HEK293 (cell line): ENCODE measurements around the gene KIF20B.

ENCODE experiments used
- GLIS1 ChIP-seq: fragments of 450-650 bp; formaldehyde crosslinking; IDR thresholded peaks from 2 replicates; pipeline ENCODE4 v1.5.1; 2016; ENCODE audit warnings: missing biosample characterization, missing genetic modification characterization
- MYNN ChIP-seq: fragments of 450-650 bp; formaldehyde crosslinking; IDR thresholded peaks from 2 replicates; pipeline ENCODE4 v1.5.1; 2016; ENCODE audit warnings: missing biosample characterization, missing genetic modification characterization, borderline replicate concordance
- OVOL3 ChIP-seq: fragments of 450-650 bp; formaldehyde crosslinking; IDR thresholded peaks from 2 replicates; pipeline ENCODE4 v1.5.1; 2016; ENCODE audit warnings: missing biosample characterization, missing genetic modification characterization
- PRDM1 ChIP-seq: fragments of 450-650 bp; formaldehyde crosslinking; IDR thresholded peaks from 2 replicates; pipeline ENCODE4; 2016; ENCODE audit warnings: missing biosample characterization, missing genetic modification characterization
- SP7 ChIP-seq: fragments of 450-650 bp; formaldehyde crosslinking; IDR thresholded peaks from 2 replicates; pipeline ENCODE4 v1.5.1; 2016; ENCODE audit warnings: missing biosample characterization, missing genetic modification characterization
- YY1 ChIP-seq: fragments of 450-650 bp; formaldehyde crosslinking; IDR thresholded peaks from 2 replicates; pipeline ENCODE4 v1.5.1; 2018; ENCODE audit warnings: missing biosample characterization, missing genetic modification characterization
- YY2 ChIP-seq: fragments of 450-650 bp; formaldehyde crosslinking; IDR thresholded peaks from 2 replicates; pipeline ENCODE4 v1.5.1; 2016; ENCODE audit warnings: missing biosample characterization, missing genetic modification characterization
- ZBTB7A ChIP-seq: fragments of 450-650 bp; formaldehyde crosslinking; IDR thresholded peaks from 2 replicates; pipeline ENCODE4 v1.5.1; 2016; ENCODE audit warnings: low read depth, missing biosample characterization, missing genetic modification characterization
- ZEB2 ChIP-seq: fragments of 450-650 bp; formaldehyde crosslinking; IDR thresholded peaks from 2 replicates; pipeline ENCODE4 v1.5.1; 2016; ENCODE audit warnings: missing biosample characterization, missing genetic modification characterization
- ZNF10 ChIP-seq: fragments of 450-650 bp; formaldehyde crosslinking; IDR thresholded peaks from 2 replicates; pipeline ENCODE4 v1.5.1; 2017; ENCODE audit warnings: missing biosample characterization, missing genetic modification characterization
- ZNF157 ChIP-seq: fragments of 450-650 bp; formaldehyde crosslinking; IDR thresholded peaks from 2 replicates; pipeline ENCODE4 v1.5.1; 2016; ENCODE audit warnings: missing biosample characterization, missing genetic modification characterization
- ZNF184 ChIP-seq: fragments of 450-650 bp; IDR thresholded peaks from 2 replicates; pipeline ENCODE4 v1.5.1; 2018; ENCODE audit warnings: missing biosample characterization, mild to moderate bottlenecking, missing genetic modification characterization
- ZNF2 ChIP-seq: fragments of 450-650 bp; formaldehyde crosslinking; IDR thresholded peaks from 2 replicates; pipeline ENCODE4 v1.5.1; 2016; ENCODE audit warnings: missing biosample characterization, missing genetic modification characterization
- ZNF211 ChIP-seq: fragments of 450-650 bp; formaldehyde crosslinking; IDR thresholded peaks from 2 replicates; pipeline ENCODE4 v1.5.1; 2016; ENCODE audit warnings: low read depth, missing biosample characterization, missing genetic modification characterization
- ZNF302 ChIP-seq: fragments of 450-650 bp; formaldehyde crosslinking; IDR thresholded peaks from 2 replicates; pipeline ENCODE4 v1.5.1; 2016; ENCODE audit warnings: missing biosample characterization, missing genetic modification characterization, low read depth
- ZNF311 ChIP-seq: fragments of 450-650 bp; formaldehyde crosslinking; IDR thresholded peaks from 2 replicates; pipeline ENCODE4 v1.5.1; 2017; ENCODE audit warnings: missing biosample characterization, missing genetic modification characterization, borderline replicate concordance
- ZNF335 ChIP-seq: fragments of 450-650 bp; formaldehyde crosslinking; conservative IDR thresholded peaks from 2 replicates; pipeline ENCODE4 v1.5.1; 2016; ENCODE audit warnings: missing biosample characterization, missing genetic modification characterization
- ZNF341 ChIP-seq: fragments of 450-650 bp; formaldehyde crosslinking; IDR thresholded peaks from 2 replicates; pipeline ENCODE4; 2016; ENCODE audit warnings: low read depth, missing biosample characterization, missing genetic modification characterization
- ZNF366 ChIP-seq: fragments of 450-650 bp; formaldehyde crosslinking; conservative IDR thresholded peaks from 2 replicates; pipeline ENCODE4 v1.5.1; 2016; ENCODE audit warnings: missing biosample characterization, missing genetic modification characterization
- ZNF391 ChIP-seq: fragments of 450-650 bp; formaldehyde crosslinking; IDR thresholded peaks from 2 replicates; pipeline ENCODE4 v1.5.1; 2016; ENCODE audit warnings: low read depth, missing biosample characterization, missing genetic modification characterization, borderline replicate concordance
- ZNF398 ChIP-seq: fragments of 450-650 bp; formaldehyde crosslinking; IDR thresholded peaks from 2 replicates; pipeline ENCODE4 v1.5.1; 2017; ENCODE audit warnings: missing biosample characterization, missing genetic modification characterization
- ZNF514 ChIP-seq: fragments of 450-650 bp; formaldehyde crosslinking; IDR thresholded peaks from 2 replicates; pipeline ENCODE4 v1.5.1; 2016; ENCODE audit warnings: missing biosample characterization, missing genetic modification characterization
- ZNF560 ChIP-seq: fragments of 450-650 bp; formaldehyde crosslinking; IDR thresholded peaks from 2 replicates; pipeline ENCODE4 v1.5.1; 2017; ENCODE audit warnings: missing biosample characterization, missing genetic modification characterization, borderline replicate concordance
- ZNF639 ChIP-seq: fragments of 450-650 bp; formaldehyde crosslinking; IDR thresholded peaks from 2 replicates; pipeline ENCODE4 v1.5.1; 2016; ENCODE audit warnings: missing biosample characterization, missing genetic modification characterization
- ZNF658 ChIP-seq: fragments of 450-650 bp; formaldehyde crosslinking; IDR thresholded peaks from 2 replicates; pipeline ENCODE4; 2016; ENCODE audit warnings: missing biosample characterization, missing genetic modification characterization
- ZNF664 ChIP-seq: fragments of 450-650 bp; formaldehyde crosslinking; IDR thresholded peaks from 2 replicates; pipeline ENCODE4 v1.5.1; 2016; ENCODE audit warnings: missing biosample characterization, missing genetic modification characterization
- ZNF792 ChIP-seq: fragments of 450-650 bp; formaldehyde crosslinking; IDR thresholded peaks from 2 replicates; pipeline ENCODE4 v1.5.1; 2016; ENCODE audit warnings: missing biosample characterization, missing genetic modification characterization
- TF ChIP-seq, protein P1 (sequence below): fragments of 450-650 bp; formaldehyde crosslinking; IDR thresholded peaks from 2 replicates; pipeline ENCODE4 v1.5.1; 2017; ENCODE audit warnings: missing biosample characterization, missing genetic modification characterization
- TF ChIP-seq, protein P2 (sequence below): fragments of 450-650 bp; formaldehyde crosslinking; IDR thresholded peaks from 2 replicates; pipeline ENCODE4 v1.5.1; 2016; ENCODE audit warnings: missing biosample characterization, missing genetic modification characterization
- TF ChIP-seq, protein P3 (sequence below): fragments of 450-650 bp; formaldehyde crosslinking; optimal IDR thresholded peaks from 2 replicates; pipeline ENCODE3; 2016; ENCODE audit warnings: missing biosample characterization, mild to moderate bottlenecking, missing genetic modification characterization

KIF20B gene

DNA sequence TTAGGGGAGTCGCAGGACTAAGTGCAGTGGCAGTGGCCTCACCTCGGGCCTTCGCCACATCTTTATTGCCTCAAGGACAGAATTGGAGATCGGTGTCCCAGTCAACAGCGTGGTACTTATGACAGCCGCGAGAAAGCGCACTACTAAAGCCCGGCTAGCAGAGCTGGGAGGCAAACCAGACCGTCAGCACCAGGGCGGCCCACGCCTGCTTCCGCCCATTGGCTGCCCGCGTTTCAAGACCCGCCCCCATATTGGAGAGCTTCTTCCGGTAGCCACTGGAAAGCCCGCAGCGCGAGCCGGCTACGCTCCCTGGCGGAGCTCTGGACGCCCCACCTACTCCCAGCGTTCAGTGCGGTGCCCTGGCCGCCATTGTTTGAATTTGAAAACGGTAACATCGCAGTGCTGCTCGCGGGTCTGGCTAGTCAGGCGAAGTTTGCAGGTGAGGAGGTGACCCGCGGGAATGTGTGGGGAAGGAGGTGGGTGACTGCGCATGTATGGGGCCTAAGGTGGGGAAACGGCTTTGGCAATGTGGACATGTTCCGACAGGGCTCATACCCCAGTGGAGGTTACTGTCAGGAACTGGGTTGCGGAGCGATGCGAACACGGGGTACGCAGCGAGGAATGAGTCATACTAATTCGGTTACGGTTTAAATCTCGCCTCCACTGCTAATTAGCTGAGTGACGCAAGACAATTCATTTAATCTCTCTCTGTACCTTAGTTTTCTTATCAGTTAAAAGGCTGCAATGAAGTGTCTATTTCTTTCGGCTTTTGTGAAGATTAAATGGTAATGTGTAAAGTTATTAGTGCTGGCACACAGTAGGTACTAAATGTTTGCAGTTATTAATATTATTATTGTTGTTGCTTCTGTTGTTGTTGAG is at the start of gene KIF20B (continued):
- TF ChIP-seq ZNF514 (tag by site-specific recombination) = no peak
- TF ChIP-seq ZNF184 (tag by site-specific recombination) = 0 out of 2 replicates have a peak, but pooled peaks have one; percentile 30
- TF ChIP-seq YY1 (tag by site-specific recombination) = peak; percentile 79
- TF ChIP-seq ZEB2 = peak; percentile 98
- no peak for TF ChIP-seq ZNF302
- TF ChIP-seq MYNN (tag by site-specific recombination) = peak; percentile 56; the same call in 1 of the 2 replicates
- TF ChIP-seq PRDM1 (tag by site-specific recombination) = peak; percentile 45; the same call in 1 of the 2 replicates
- no peak for TF ChIP-seq ZNF211 (tag by site-specific recombination)
- TF ChIP-seq ZNF560 (tag by site-specific recombination) = no peak
- TF ChIP-seq ZNF10 (tag by site-specific recombination) = peak; percentile 96
- TF ChIP-seq ZNF341 (tag by site-specific recombination) = peak; percentile 47; the same call in 1 of the 2 replicates
- TF ChIP-seq OVOL3 (tag by site-specific recombination) = no peak
- TF ChIP-seq ZNF335 = peak; percentile 89
- peak; percentile 78 for TF ChIP-seq ZNF398 (tag by site-specific recombination)
- TF ChIP-seq ZNF664 (tag by site-specific recombination) = peak; percentile 85
- TF ChIP-seq ZBTB7A (tag by site-specific recombination) = 0 out of 2 replicates have a peak, but pooled peaks have one; percentile 84
- peak; percentile 71 for TF ChIP-seq ZNF366 (tag by site-specific recombination)
- no peak for TF ChIP-seq ZNF311
- TF ChIP-seq YY2 (tag by site-specific recombination) = peak; percentile 67
- TF ChIP-seq GLIS1 = peak; percentile 42; the same call in 1 of the 2 replicates
- TF ChIP-seq, protein P1, sequence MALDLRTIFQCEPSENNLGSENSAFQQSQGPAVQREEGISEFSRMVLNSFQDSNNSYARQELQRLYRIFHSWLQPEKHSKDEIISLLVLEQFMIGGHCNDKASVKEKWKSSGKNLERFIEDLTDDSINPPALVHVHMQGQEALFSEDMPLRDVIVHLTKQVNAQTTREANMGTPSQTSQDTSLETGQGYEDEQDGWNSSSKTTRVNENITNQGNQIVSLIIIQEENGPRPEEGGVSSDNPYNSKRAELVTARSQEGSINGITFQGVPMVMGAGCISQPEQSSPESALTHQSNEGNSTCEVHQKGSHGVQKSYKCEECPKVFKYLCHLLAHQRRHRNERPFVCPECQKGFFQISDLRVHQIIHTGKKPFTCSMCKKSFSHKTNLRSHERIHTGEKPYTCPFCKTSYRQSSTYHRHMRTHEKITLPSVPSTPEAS (tag by site-specific recombination) = peak; percentile 18; the same call in 1 of the 2 replicates
- peak; percentile 89; the same call in 1 of the 2 replicates for TF ChIP-seq ZNF792 (tag by site-specific recombination)
- TF ChIP-seq, protein P2, sequence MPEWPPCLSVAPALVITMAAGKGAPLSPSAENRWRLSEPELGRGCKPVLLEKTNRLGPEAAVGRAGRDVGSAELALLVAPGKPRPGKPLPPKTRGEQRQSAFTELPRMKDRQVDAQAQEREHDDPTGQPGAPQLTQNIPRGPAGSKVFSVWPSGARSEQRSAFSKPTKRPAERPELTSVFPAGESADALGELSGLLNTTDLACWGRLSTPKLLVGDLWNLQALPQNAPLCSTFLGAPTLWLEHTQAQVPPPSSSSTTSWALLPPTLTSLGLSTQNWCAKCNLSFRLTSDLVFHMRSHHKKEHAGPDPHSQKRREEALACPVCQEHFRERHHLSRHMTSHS (tag by site-specific recombination) = no peak
- peak; percentile 97 for TF ChIP-seq ZNF2 (tag by site-specific recombination)
- no peak for TF ChIP-seq ZNF658 (tag by site-specific recombination)
- TF ChIP-seq SP7 (tag by site-specific recombination) = peak; percentile 93
- TF ChIP-seq, protein P3, sequence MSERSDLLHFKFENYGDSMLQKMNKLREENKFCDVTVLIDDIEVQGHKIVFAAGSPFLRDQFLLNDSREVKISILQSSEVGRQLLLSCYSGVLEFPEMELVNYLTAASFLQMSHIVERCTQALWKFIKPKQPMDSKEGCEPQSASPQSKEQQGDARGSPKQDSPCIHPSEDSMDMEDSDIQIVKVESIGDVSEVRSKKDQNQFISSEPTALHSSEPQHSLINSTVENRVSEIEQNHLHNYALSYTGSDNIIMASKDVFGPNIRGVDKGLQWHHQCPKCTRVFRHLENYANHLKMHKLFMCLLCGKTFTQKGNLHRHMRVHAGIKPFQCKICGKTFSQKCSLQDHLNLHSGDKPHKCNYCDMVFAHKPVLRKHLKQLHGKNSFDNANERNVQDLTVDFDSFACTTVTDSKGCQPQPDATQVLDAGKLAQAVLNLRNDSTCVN (tag by site-specific recombination) = peak; percentile 68
- TF ChIP-seq ZNF639 = peak; percentile 88
- no peak for TF ChIP-seq ZNF157
- peak; percentile 72; the same call in 1 of the 2 replicates for TF ChIP-seq ZNF391 (tag by site-specific recombination)
